Ovary (tissue), 3 donors: ENCODE results near the gene LPGAT1.

ENCODE experiments used
- POLR2A ChIP-seq: fragments of 450-650 bp; IDR thresholded peaks from one replicate; pipeline ENCODE4 v1.6.1; 2017; ENCODE audit warnings: antibody characterized with exemption, mild to moderate bottlenecking, moderate library complexity
- TF ChIP-seq, protein P1 (sequence below), 3 donors: fragments of 450-650 bp in 2 of 3; fragments of 200-600 bp in 1 of 3; IDR thresholded peaks; one replicate each; pipeline versions ENCODE4 v1.5.1 to v1.8.0; 2016 to 2022; ENCODE audit warnings: antibody characterized with exemption in 3 of 3, mild to moderate bottlenecking in 1 of 3
- donor health status: DM: no; HTN: no; CAD: no.

DNA sequence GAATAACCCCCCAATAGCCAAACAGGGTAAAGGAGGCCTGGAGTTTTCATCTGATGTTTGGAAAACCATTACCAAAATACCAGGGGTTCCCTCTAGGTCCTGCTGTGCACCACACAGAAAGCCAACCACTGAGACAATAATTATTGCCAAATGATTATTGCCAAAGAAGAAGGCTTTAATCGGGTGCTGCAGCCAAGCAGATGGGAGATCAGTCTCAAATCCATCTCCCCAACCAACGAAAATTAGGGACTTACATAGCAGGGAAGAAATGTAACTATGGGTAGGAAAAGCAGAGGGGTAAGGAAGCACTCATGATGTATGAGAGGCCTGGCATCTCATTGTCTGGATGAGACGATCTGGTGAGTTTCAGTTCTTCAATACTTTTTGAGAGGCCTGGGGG lies 28.8 kb upstream of the LPGAT1 start:
- TF ChIP-seq POLR2A = no peak
- TF ChIP-seq, protein P1, sequence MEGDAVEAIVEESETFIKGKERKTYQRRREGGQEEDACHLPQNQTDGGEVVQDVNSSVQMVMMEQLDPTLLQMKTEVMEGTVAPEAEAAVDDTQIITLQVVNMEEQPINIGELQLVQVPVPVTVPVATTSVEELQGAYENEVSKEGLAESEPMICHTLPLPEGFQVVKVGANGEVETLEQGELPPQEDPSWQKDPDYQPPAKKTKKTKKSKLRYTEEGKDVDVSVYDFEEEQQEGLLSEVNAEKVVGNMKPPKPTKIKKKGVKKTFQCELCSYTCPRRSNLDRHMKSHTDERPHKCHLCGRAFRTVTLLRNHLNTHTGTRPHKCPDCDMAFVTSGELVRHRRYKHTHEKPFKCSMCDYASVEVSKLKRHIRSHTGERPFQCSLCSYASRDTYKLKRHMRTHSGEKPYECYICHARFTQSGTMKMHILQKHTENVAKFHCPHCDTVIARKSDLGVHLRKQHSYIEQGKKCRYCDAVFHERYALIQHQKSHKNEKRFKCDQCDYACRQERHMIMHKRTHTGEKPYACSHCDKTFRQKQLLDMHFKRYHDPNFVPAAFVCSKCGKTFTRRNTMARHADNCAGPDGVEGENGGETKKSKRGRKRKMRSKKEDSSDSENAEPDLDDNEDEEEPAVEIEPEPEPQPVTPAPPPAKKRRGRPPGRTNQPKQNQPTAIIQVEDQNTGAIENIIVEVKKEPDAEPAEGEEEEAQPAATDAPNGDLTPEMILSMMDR (IDR thresholded peaks at IDR 0.05) = no peak
